Anterior cingulate cortex (tissue), 58 donors: ENCODE results near the gene DKK2.
A peak's percentile ranks its signal among the peaks of the same experiment; 100 is the strongest.
"Not testable (repeated sequence)": the region's sequence is repeated elsewhere in the genome, so short reads cannot be mapped to it uniquely, and the experiment has no call there.

Experiments used
- DNase-seq, 58 donors: peaks; one replicate each; lab custom pipeline; 2025; lab: John Stamatoyannopoulos, UW

The DKK2 gene

GRCh38 chr4:106930522-106930921 is 105.6 kb downstream of the DKK2 start:
- no peak for DNase-seq

GRCh38 chr4:106929248-106929647 is 106.9 kb downstream of the DKK2 start:
- no peak for DNase-seq

GRCh38 chr4:106914223-106914622 is 121.9 kb downstream of the DKK2 start:
- no peak for DNase-seq

GRCh38 chr4:106909486-106910188 is 126.5 kb downstream of the DKK2 start:
- no peak for DNase-seq

- not testable (repeated sequence) for DNase-seq
These were observed 128.1 kb downstream of the DKK2 start for GRCh38 chr4:106908049-106908448.

GRCh38 chr4:106907216-106907615 is 128.9 kb downstream of the DKK2 start:
- DNase-seq = no peak

GRCh38 chr4:106906728-106907127 is 129.4 kb downstream of the DKK2 start:
- DNase-seq = no peak

- DNase-seq = peak in 2 of 58 donors; percentile 3 to 4
These were observed 137.4 kb downstream of the DKK2 start for GRCh38 chr4:106898621-106899230.

GRCh38 chr4:106893903-106894302 is 142.2 kb downstream of the DKK2 start:
- DNase-seq = peak in 1 of 58 donors; percentile 4

- no peak for DNase-seq
These were observed 142.7 kb downstream of the DKK2 start for GRCh38 chr4:106893395-106893881.

GRCh38 chr4:106892786-106893185 is 143.3 kb downstream of the DKK2 start:
- DNase-seq = no peak

GRCh38 chr4:106875340-106875739 is 160.8 kb downstream of the DKK2 start:
- no peak for DNase-seq
